Mammary epithelial cell (primary cell): Measurements from ENCODE around the gene FUT4.

Experiments
- EZH2 ChIP-seq: IDR thresholded peaks from 2 replicates; pipeline ENCODE4 v1.6.1; 2012; ENCODE audit warnings: low read length, inconsistent platforms, borderline replicate concordance
- TF ChIP-seq, protein P1 (sequence below), 2 donors: IDR thresholded peaks in 1 of 2; conservative IDR thresholded peaks in 1 of 2; 2 replicates each; pipeline ENCODE4 v1.5.1; 2011 to 2012; ENCODE audit warnings: inconsistent platforms in 2 of 2, low read length in 2 of 2, mild to moderate bottlenecking in 2 of 2, control low read depth in 1 of 2, low read depth in 1 of 2; ENCODE audit not compliant: insufficient read depth in 1 of 2; ENCODE audit errors: extremely low read depth in 1 of 2

DNA sequence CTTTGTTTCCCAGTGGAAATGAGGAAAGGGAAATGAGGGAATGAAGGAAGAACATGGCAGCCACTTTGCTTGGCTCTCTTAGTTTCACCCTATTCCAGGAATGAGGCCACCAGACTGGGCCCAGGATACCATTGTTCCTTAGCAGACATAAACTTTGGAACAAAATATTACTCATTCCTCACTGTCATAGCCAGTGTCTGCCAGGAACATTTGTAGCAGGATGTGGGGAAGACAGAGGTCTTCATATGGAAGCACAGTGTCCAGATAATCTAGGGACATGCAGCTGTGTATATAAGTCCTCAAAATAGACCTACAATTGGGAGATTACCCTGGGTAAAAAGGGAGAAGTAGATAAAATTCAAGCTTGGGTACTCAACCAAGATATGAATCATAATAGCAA, 15.2 kb upstream of the FUT4 start:
- TF ChIP-seq, protein P1, sequence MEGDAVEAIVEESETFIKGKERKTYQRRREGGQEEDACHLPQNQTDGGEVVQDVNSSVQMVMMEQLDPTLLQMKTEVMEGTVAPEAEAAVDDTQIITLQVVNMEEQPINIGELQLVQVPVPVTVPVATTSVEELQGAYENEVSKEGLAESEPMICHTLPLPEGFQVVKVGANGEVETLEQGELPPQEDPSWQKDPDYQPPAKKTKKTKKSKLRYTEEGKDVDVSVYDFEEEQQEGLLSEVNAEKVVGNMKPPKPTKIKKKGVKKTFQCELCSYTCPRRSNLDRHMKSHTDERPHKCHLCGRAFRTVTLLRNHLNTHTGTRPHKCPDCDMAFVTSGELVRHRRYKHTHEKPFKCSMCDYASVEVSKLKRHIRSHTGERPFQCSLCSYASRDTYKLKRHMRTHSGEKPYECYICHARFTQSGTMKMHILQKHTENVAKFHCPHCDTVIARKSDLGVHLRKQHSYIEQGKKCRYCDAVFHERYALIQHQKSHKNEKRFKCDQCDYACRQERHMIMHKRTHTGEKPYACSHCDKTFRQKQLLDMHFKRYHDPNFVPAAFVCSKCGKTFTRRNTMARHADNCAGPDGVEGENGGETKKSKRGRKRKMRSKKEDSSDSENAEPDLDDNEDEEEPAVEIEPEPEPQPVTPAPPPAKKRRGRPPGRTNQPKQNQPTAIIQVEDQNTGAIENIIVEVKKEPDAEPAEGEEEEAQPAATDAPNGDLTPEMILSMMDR (conservative IDR thresholded peaks at IDR 0.05 in 1 of 2, IDR thresholded peaks at IDR 0.05 in 1 of 2; ENCODE audit: extremely low read depth in 1 of 2, insufficient read depth in 1 of 2, low read depth in 1 of 2, low read length in 2 of 2) = no peak
- TF ChIP-seq EZH2 = no peak
